GM18526 (cell line): ENCODE data around the gene UBE3B.

Experiments used
- POLR2A ChIP-seq: IDR thresholded peaks from 3 replicates; pipeline ENCODE4 v1.6.1; 2011; ENCODE audit not compliant: insufficient read length; ENCODE audit errors: extremely low read depth

UBE3B gene

DNA sequence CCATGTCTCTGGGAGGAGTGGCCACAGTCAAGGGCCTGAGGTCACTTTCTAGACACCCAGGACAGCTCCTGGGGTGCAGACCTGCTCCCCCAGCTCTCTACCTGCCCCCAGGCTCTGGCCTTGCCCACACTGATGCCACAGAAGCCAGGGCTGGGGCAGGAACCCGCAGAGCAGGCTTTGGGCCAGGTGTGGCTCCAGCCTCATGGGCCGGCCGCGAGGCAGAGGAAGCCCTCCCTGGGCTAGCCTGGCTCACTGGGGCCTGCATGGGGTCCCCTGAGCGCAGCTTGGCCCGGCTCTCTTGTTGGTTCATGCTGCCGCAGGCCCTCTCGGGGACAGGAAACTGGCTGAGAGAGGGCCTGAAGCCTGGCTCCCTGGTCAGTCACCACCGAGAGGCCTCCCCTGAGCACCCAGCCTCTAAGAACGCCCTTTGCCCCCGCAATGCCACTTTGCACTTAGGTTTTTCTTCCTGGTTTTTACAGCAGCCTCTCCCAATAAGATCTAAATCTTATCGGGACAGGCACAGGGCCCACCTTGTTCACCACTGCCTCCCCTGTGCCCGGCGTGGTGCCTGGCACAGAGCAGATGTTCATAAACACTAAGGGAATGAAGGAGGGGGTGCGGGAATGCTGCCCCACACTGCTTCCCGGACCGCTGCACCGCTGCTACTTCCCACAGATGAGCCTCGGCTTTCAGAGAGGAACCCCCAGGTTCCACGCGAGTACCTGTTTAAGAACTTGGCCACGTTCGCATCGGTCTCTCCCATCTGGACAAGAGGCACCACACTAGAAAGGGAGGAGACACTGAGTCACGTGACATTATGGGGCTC is 81.2 kb downstream of the UBE3B start:
- TF ChIP-seq POLR2A, result no peak

DNA sequence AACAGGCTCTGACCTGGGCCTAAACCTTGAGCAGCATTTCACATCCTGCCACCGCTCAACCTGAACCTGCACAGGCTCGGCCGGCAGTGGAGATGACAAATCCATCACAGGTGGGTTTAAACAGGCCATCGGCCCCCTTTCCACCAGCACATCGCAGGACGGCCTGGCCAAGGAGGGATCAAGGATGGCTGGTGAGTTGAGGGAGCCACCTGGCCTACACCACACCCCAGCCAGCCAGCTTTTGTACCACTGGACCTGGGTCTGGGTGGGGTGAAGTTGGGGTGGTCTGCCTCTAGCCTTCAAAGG is 81.7 kb downstream of the UBE3B start:
- TF ChIP-seq POLR2A, result no peak

DNA sequence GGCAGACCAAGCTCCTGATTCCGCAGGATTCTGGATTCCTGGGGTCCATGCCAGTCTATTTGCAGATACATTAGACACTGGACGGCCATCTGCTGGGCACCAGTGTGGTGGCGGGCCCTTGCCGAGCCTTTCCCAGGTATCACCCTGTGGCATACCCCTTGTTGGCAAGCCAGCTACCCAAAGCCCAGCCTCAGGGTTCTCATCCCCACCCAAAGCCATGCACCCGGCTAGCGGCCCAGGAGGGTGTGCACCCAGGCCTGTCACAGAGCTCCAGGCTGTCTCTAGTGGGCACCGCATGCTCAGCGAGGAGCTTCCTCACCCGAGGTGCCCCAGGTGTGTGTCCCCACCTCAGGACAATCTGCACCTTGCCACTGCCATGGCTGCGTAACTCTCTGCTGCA is 82.2 kb downstream of the UBE3B start:
- no peak for TF ChIP-seq POLR2A

DNA sequence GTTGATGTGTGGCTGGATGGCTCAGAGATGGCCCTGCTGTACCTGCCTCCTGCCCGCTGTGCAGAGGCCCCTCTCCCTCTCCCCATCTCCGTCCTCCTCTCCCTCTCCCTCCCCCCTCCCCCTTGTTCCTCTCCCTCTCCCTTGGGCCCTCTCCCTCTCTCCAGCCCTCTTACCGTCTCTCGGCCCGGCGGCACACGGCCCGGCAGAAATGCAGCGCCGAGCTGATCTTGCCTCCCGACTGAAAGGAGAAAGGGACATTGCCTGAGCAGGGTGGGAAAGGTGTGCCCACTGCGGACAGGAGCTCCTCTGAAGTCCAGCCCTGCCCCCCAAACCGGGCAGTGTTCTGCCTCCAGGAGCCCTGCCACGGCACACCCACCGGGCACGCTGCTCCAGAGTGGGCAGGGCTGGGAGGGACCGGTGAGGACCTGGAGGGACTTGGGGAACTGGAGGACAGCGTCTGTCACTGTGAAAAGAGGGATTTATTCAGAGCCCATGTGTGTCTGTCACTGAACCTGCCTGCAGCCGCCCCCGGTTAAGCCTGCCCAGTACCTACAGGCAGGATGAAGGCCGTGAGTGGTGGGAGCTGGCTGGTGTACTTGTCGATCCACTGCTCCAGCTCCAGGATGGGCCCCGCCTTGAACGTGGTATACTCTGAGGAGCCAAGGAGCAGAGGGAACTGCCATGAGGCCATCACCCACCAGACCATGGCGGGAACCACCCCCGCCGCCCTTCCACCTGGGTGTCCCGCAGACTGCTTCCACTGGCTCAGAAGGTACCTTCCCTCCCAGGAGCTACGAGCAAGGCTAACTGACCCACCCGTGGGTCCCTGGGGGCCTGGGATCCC is 83.7 kb downstream of the UBE3B start:
- no peak for TF ChIP-seq POLR2A

DNA sequence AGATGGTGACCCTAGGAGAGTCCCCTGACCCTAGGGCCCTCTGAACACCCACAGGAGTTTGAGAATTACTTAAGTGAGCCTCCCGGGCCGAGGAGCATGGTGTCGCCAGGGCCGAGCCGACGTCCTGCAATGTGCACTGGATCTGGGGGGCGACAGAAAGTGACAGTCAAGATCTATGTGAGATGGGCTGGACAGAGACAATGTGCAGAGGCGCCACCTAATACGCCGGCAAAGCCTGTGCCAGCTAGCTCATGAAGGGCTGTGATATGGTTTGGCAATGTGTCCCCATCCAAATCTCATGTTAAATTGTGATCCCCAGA is 84.2 kb downstream of the UBE3B start:
- TF ChIP-seq POLR2A, result no peak

DNA sequence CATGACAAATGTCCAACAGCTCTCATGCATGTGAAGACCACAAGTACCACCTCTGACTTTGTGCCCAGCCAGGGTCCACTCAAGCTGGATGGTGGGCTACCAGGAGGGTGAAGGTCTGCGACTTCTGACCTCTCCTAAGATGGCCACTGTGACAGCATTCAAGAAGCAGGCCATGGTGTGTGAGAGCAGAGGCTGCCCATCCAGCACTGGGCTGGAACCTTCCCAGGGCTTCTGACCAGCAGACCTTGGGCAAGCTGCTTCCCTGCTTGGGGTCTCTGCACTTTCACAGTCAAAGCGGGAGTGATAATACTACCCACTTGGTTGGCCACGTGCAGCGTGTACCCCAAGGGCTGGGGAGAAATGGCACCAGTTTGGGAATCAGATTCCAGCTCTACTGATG is 85.4 kb downstream of the UBE3B start:
- no peak for TF ChIP-seq POLR2A

DNA sequence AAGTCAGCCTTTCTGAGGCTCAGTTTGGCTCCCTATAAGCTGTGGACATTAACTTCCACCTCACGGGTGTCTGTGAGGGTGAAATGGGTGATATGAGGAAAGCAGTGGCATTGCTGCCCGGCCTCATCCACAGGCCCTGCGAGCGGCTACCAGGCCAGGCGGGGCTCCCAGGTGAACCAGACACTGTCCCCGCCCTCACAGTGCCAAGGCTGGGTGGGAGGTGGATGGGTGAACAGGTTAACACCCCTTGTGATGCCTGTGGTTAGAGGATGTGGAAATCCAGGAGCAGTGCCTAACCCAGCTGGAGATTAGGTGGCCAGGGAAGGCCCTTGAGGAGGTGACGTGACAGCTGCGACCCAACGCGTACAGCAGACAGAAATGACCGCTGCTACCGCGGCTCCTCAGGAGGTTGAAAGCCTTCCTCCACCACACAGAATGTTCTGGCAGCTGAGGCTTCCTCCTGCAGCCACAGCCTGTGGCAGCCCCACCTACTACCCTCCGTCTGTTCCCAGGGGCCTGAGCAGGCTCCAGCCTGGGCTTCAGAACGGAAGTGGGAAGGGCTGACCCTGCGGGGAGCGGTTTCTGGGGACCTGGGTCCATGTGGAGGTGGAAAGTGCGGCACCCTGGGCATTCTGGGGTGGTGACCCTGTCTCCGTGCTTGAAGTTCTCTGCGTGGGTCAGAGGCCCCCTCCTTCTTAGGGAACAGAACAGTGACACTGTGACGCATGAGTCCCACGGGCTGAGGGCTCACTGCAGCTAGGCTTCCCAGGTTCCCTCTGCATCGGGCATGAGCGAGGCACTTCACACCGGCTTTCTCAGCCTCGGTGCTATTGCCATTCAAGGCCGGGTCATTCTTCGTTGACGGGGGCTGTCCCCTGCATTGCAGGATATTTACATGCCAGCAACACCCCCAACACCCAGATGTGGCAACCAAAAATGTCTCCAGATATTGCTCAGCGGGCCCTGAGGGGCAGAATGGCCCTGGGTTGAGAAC is 86.2 kb downstream of the UBE3B start:
- no peak for TF ChIP-seq POLR2A

DNA sequence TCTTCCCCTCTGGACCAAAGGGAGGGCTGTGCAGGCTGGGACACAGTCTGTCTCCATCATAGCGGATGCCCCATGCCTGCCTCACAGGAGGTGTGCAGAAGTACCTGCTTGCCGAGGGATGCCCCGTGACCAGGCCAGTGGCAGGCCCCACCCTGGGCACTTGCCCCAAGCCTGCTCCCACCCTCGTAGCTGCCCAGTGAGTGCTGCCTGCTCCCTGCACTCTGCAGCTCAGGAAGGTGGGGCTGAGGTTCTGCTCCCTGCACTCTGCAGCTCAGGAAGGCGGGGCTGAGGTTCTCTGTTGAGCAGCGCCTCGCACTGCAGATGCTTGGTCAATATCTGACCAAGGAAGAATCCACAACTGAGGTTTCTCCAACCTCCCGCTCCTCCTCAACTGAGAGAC is 89.0 kb downstream of the UBE3B start:
- TF ChIP-seq POLR2A, result no peak

DNA sequence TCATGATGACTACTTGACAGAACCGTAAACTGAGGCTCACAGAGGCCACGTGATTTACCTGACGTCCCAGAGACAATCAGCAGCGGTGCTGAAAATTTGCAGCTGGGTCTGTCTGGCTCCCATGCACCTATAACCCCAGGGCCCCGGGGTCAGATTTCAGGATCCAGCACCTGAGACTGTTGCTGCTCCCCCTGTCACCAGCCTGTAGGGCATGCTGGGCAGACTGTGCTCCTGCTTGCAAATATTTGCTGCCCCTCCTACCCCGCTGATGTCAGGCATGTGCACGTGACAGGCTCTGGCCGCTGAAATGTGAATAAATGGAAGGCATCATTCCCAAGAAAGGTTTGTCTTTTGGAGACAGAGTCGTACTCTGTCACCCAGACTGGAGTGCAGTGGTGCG is 89.9 kb downstream of the UBE3B start:
- no peak for TF ChIP-seq POLR2A

DNA sequence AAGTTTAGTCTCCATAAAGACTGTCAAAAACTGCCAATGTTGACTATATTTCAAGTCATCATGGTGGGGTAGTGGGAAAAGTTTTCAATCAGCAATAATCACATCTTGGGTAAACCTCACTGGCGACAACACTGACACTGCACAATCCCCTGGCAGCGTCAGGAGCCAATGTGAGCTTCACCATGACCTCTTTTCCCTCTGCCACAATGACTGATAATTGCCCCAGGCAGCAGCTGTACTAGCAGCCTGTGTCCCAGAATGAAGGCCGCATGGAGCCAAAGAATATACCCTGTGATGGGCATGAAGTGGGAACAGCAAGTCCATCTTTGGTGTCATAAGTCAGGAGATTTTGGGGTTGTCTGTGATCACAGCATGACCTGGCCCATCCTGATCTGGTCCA is 90.5 kb downstream of the UBE3B start:
- TF ChIP-seq POLR2A, result no peak

DNA sequence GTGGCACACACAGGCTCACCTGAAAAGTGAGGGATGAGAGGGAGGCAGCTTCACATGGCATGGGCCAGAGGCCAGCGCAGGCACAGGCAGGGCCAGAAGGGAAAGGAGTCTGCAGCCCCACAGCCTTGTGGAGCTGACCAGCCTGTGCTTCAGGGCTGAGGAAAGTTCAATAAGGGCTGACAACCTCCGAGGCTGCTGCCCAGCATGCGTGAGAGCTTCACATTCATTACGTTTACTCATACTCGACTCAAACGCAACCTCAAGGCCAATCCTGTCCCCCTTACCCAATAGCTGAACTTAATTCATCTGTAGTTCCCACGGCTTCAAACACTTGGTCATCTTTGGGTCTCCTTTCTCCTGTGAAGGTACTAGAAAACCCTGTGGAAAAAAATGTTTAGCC is 91.1 kb downstream of the UBE3B start:
- no peak for TF ChIP-seq POLR2A

DNA sequence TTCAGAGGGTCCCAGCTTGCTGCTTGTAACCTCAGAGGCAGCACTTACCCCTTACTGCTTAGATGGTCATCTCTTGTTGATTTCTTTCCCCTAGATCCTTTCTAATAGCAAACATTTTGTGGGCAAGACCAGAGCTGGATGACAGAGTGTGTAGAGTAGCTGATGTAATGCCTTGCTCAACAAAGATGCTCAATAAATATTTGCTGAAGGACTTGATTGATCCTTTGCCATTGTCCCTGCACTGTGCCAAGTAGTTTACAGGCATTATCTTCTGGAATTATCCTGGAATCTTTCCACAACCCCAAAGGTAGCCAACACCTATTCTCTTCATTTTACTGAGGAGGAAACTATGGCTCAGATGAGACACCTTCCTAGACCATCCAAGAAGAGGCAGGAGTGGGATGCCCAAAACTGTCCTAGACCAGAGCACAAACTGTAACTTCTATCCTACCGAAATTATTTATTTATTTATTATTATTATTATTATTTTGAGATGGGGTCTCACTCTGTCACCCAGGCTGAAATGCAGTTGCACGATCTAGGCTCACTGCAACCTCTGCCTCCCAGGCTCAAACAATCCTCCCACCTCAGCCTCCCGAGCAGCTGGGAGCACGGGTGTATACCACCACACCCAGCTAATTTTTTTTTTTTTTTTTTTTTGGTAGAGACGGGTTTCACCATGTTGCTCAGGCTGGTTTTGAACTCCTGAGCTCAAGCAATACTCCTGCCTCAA is 94.5 kb downstream of the UBE3B start:
- no peak for TF ChIP-seq POLR2A

DNA sequence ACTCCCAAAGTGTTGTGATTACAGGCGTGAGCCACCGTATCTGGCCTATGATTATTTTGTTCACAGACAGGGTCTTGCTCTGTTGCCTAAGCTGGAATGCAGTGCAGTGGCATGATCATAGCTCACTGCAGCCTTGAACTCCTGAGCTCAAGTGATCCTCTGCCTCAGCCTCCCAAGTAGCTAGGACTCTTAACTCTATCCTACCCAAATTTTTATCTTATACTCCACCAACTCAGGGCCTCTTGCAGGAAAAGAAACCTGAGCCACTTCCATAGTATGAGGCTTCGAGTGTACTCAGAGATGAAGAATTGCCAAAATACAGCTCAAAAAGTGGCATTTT is 95.0 kb downstream of the UBE3B start:
- TF ChIP-seq POLR2A, result no peak

DNA sequence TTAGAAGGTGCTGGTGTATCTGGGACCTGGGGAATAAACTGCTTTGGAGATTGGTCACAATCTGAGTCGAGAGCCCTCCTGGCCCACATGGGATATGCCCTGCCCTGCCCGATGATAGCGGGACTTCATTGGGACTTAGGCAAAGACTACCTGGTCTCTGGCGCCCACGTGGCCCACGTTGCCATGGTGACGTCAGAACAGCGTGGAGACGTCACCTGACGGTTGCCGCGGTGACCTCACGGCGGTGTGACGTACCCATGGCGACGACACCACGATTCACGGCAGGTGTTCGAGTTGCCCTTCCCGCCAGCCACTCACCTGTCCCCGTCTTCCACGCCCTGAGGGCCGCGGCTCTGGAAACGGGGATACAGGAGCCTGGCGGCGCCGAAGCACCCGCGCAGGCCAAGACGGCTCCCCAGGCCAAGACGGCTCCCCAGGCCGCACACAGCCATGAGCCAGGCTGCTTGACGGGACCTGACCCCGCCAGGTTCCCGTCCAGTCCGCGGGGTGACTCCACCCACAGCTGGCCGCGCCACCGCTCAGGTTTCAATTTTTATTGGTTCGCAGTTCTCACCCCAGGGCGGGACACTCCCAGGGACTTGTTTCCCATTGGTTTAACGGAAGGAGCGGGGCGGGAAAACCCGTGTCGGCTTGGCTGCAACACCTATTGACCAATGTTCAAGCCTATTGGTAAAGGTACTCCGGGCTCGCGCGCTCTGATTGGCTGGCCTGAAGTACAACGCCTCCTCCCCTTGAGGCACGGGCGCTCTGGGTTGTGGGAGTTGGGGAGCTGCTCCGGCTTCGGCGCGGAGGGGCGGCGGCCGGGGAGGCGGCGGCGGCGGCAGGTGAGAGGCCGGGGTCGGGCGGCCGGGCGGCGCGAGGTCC is 95.8 kb downstream of the UBE3B start, which contains the start of the genes MMAB and MVK:
TSS of gene MMAB (minus strand) at position 476 of the 885 bp plus-strand sequence. CDS start at position 452, 24 bp downstream.
TSS of gene MVK (plus strand) at position 766 of the 885 bp plus-strand sequence. CDS start 1,029 bp downstream, outside the sequence.
- TF ChIP-seq POLR2A, result peak; percentile 88
